NCI-H1048 (cell line): ENCODE measurements around the gene MTA1.

Experiments used
- DNase-seq: peaks from one replicate; lab custom pipeline; 2025; lab: John Stamatoyannopoulos, UW

The MTA1 gene

DNA sequence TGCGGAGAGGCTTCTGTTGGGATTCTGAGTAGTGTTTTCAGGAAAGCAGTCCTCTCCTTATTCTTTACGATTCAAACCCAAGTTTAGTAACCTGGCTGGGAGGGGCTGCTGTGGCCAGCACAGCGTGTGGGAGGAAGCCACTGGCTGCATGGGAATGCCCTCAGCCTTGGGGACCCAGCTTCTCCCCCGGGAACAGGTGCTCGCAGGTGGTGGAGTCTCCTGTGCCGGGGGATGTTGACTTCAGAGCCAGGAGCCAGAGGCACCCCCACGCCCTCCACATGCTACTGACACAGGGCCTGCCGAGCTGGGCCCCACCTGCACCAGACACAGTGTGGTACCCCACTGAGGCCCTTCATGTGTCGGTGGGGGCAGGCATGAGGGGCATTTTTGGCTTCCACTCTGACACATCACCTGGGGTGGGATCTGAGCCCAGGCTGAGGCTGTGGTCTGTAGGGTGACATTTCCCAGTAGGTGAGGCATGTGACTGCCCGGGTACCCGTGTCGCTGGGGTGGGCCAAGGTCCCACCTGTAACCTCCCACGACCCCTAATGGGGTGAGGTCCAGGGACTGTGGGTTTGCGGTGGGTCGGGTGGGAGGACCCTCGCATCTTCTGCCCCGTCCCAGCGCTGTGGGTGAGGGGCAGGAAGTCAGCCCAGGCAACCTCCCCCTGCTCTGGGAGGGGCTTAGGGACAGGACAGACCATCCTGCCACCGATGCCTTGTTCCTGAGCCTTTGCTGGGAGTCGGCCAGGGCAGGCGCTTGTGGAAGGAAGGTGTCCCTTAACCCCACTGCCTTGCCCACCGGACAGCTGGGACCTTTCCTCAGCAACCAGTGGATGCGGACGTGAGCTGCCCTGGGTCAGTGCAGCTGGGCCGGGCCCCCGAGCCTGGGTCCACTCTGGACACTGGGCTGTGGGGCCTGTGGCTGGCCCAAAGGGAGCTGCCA is 26.5 kb downstream of the MTA1 start:
- DNase-seq = no peak

GRCh38 chr14:105446971-105447370 is 27.3 kb downstream of the MTA1 start:
- no peak for DNase-seq

DNA sequence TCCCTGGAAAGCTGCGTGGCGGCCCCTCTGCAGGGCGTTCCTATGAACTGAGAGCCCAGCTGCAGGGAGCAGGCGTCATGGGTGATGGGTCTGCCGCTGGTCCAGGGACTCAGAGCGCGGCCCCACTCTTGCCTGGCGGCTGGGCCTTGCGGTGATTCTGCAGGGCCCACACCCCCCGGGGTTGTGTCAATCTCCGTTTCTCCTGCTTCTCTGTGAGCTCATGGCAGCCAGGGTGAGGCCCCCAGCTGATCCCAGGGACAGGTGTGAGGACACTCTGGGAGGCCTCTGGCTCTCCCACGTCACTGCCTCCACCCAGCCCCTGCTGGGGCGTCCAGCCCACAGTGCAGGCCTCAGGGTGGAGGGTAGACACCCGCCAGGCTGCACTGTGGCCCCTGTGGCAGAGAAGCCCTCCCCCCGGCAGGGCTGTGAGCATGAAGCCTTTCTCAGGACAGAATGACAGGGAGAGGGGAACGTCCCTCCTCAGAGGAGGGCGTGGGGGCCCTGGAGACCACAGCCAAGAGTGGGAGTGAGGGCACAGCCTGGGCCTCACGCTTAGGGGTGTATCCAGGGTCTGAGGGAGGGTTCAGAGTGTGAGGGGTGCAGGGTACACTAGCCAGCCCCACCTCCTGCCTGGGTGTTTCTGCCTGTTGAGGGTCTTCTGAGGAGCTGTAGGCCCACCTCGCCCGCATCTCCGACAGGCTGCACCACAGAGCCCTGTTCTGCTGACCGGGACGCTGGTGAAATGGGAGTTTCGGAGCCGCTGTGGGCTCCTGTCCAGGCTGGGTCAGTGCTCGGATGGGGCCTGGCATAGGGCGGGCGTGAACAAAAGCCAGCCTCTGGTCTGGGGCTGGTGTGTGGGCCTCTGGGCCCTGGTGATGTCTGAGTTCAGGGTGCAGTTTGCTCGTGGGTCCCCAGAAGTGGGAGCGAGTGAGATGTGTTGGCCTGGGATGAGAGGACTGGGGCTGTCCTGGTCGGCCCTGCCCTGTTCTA is 28.3 kb downstream of the MTA1 start:
- no peak for DNase-seq

GRCh38 chr14:105448706-105449111 is 29.1 kb downstream of the MTA1 start:
- DNase-seq = no peak

GRCh38 chr14:105449276-105450122 is 29.9 kb downstream of the MTA1 start:
- no peak for DNase-seq

GRCh38 chr14:105450123-105450505 is 30.5 kb downstream of the MTA1 start:
- no peak for DNase-seq

GRCh38 chr14:105450864-105451720 is 31.5 kb downstream of the MTA1 start:
- DNase-seq = no peak

DNA sequence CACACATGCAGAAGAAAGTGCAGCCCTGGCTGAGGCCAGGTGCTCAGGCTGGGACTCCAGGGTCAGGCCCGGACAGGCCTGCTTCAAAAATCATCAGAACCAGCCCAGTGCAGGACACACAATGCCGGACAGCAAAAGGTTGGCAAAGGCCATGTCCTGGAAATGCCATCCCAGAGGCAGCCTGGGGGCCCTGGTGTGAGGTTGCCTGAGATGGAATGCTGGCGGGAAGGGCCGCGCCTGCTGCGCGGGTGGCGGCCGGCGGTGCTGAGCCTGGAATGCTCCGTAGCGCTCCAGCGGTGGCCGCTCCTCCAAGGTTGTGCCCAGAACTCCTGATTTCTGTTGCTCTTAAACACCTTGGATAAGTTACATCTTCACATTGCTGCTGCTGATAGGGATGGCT is 33.3 kb downstream of the MTA1 start:
- DNase-seq = no peak

GRCh38 chr14:105453847-105454246 is 34.2 kb downstream of the MTA1 start:
- DNase-seq = no peak

- DNase-seq = no peak
Observed at GRCh38 chr14:105455086-105455640, 35.5 kb downstream of the MTA1 start.

DNA sequence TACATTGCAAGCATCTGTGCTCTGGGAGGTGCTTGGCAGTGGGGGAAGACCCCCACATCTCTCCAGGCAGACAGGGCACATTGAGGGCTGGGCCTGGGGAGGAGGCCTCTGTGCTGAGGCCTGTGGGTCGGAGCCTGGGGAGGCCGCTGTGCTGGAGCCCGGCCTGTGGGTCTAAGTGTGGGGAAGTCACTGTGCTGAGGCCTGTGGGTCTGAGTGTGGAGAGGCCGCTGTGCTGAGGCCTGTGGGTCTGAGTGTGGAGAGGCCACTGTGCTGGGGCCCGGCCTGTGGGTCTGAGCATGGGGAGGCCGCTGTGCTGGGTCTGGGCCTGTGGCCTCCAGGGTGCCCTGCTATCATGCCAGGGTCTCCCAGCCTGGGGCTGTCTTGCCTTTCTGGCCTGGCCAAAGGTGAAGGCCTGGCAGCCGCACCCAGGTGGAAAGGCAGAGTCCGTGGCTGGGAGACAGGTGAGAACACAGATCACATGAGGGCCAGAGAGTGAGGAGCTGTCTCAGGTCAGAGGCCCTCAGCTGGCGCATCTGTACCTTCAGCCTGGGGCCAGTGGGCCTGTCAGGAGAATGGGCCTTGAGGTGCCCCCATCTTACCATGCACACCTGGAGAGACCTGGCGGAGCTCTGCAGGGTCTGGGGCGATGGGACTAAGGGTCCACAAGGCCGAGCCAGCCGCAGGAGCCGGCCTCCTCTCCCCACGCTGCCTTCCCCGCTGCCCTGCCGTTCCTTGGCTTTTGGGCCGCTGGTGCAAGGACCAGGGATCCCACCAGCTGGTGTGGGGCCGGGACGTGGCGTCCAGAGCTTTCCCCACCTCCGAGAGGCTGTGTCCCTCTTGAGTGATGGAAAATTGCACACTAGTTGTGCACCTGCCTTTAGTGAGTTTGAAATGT is 36.4 kb downstream of the MTA1 start:
- DNase-seq = no peak

- no peak for DNase-seq
Observed at GRCh38 chr14:105456736-105457617, 37.4 kb downstream of the MTA1 start.

DNA sequence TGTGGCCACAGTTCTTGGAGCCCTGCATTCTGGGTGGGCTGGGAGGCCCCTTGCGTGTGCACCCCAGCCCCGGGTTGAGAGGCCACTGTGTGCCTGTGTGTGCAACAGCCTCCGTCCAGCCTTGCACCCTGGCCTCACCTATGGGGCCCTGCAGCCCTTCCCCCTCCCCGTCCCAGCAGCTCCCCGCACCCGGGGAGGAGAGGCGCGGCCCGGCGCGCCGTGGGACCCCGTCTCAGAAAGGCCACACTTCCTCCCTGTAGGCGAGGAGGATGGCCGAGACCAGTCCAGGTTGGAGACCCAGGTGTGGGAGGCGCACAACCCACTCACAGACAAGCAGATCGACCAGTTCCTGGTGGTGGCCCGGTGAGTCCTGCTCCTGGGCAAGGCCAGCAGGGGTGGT is 38.4 kb downstream of the MTA1 start:
- DNase-seq = no peak

GRCh38 chr14:105458571-105458970 is 38.9 kb downstream of the MTA1 start:
- DNase-seq = no peak

DNA sequence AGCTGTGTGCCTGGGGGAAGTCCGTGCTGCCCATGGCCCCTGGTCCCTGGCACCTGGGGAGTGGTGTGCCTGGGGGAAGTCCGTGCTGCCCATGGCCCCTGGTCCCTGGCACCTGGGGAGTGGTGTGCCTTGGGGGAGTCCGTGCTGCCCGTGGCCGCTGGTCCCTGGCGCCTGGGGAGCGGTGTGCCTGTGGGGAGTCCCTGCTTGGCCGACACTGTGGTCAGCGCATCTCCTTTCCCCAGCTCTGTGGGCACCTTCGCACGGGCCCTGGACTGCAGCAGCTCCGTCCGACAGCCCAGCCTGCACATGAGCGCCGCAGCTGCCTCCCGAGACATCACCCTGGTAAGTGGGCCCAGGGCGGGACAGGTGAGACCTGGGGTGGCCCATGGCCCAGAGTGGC is 40.5 kb downstream of the MTA1 start:
- no peak for DNase-seq

GRCh38 chr14:105460616-105461015 is 41.0 kb downstream of the MTA1 start:
- no peak for DNase-seq

- no peak for DNase-seq
Observed at GRCh38 chr14:105461903-105462302, 42.3 kb downstream of the MTA1 start.

DNA sequence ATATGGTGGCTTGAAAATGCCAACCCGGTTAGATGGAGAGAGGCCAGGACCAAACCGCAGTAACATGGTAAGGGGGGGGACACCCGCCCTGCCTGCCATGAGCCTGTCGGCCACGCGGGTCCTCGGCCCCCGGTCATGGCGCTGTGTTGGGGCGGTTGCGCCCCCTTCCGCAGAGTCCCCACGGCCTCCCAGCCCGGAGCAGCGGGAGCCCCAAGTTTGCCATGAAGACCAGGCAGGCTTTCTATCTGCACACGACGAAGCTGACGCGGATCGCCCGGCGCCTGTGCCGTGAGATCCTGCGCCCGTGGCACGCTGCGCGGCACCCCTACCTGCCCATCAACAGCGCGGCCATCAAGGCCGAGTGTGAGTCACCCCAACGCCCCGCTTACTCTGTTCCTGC is 44.9 kb downstream of the MTA1 start:
- DNase-seq = no peak
